Activated naive CD4-positive, alpha-beta T cell treated with anti-CD3 and anti-CD28 coated beads for 36 hours (primary cell): Measurements from ENCODE around the gene CTNS. TPM values are rescaled to one million over a fixed set of nuclear protein-coding genes. Genes with fewer than 3 reads are reported as not detected.

Experiments used
- CTCF ChIA-PET: fragments of 350-600 bp; sonication (Branson Sonifier 250); formaldehyde crosslinking; loops from one replicate; lab custom pipeline; 2021; ENCODE audit warnings: antibody characterized with exemption; lab: Charles Lee
- DNase-seq: peaks from one replicate; pipeline ENCODE4 v3.0.0-alpha.2; 2020
- H3K27ac Mint-ChIP-seq: one replicate; pipeline ENCODE4 v1.8.0; 2021; ENCODE audit warnings: mild to moderate bottlenecking, mixed read lengths
- H3K27me3 Mint-ChIP-seq: one replicate; pipeline ENCODE4 v1.8.0; 2021; ENCODE audit warnings: low read depth, mixed read lengths
- H3K36me3 Mint-ChIP-seq: one replicate; pipeline ENCODE4 v1.8.0; 2021; ENCODE audit warnings: low read depth, mixed read lengths
- H3K4me1 Mint-ChIP-seq: one replicate; pipeline ENCODE4 v1.8.0; 2021; ENCODE audit warnings: low read depth, mixed read lengths
- H3K4me3 Mint-ChIP-seq: one replicate; pipeline ENCODE4 v1.8.0; 2021; ENCODE audit warnings: mild to moderate bottlenecking, moderate library complexity, mixed read lengths
- H3K9me3 Mint-ChIP-seq: one replicate; pipeline ENCODE4 v1.8.0; 2021; ENCODE audit warnings: mixed read lengths
- intact Hi-C: fragments of 100-400 bp; cut with micrococcal nuclease; formaldehyde crosslinking; loops from one replicate; pipeline ENCODE4 v1.15.1; 2023
- total RNA-seq, 2 experiments: library from RNA; stranded (reverse); gene quantifications; one replicate each; pipeline ENCODE4 v1.2.3, GENCODE V29; 2021

CTNS gene
- total RNA-seq, 2 experiments from 2014 or later = 4.5 TPM

- Mint-ChIP-seq H3K4me1 (peaks cover 9% of the 10 kb centered on the region), H3K4me3 (no peak overlapping the region), H3K36me3 (peaks cover 9% of the 10 kb centered on the region), H3K9me3 (no peaks in the 10 kb centered on the region), H3K27me3 (no peaks in the 10 kb centered on the region), H3K27ac (no peak overlapping the region)
- CTCF ChIA-PET = no interaction called here
- no peak for DNase-seq
- intact Hi-C loops = no loop called here
Observed at GRCh38 chr17:3630781-3631180, 5.8 kb upstream of the CTNS start.

GRCh38 chr17:3632287-3632686, 4.3 kb upstream of the CTNS start:
- Mint-ChIP-seq H3K27me3 (no peaks in the 10 kb centered on the region), H3K9me3 (no peaks in the 10 kb centered on the region), H3K36me3 (peaks cover 3% of the 10 kb centered on the region), H3K4me1 (peaks cover 11% of the 10 kb centered on the region), H3K4me3 (no peak overlapping the region), H3K27ac (no peak overlapping the region)
- CTCF ChIA-PET = no interaction called here
- intact Hi-C loops = no loop called here
- DNase-seq = no peak

GRCh38 chr17:3635474-3636153, 946 bp upstream of the CTNS start:
- no peaks in the 10 kb centered on the region for H3K27me3 Mint-ChIP-seq
- peaks cover 2% of the 10 kb centered on the region for H3K36me3 Mint-ChIP-seq
- peaks cover 30% of the 10 kb centered on the region for H3K4me1 Mint-ChIP-seq
- H3K4me3 Mint-ChIP-seq = peak overlapping the region; percentile 95
- intact Hi-C loops = loop anchor here (1.0 kb wide), 3 partner anchors 33 to 258 kb away; partner anchors contain the start of genes CAMKK1, EMC6, NCBP3 and TAX1BP3
- DNase-seq = no peak
- no peaks in the 10 kb centered on the region for H3K9me3 Mint-ChIP-seq
- CTCF ChIA-PET = no interaction called here
- H3K27ac Mint-ChIP-seq = no peak overlapping the region

- Mint-ChIP-seq H3K9me3 (no peaks in the 10 kb centered on the region), H3K4me1 (peaks cover 30% of the 10 kb centered on the region), H3K4me3 (peak overlapping the region; percentile 95), H3K27me3 (no peaks in the 10 kb centered on the region), H3K27ac (no peak overlapping the region), H3K36me3 (peaks cover 2% of the 10 kb centered on the region)
- no peak for DNase-seq
- intact Hi-C loops = loop anchor here (1.0 kb wide), 3 partner anchors 31 to 256 kb away; partner anchors contain the start of genes CAMKK1, EMC6, NCBP3 and TAX1BP3
- CTCF ChIA-PET = interaction anchor here (0.6 to 1.2 kb wide), 4 partner anchors 11 to 791 kb away, joined by 3 to 7 read pairs (median 3); no protein-coding TSS in a partner anchor
Observed at GRCh38 chr17:3636908-3637373, 381 bp downstream of the CTNS start.

GRCh38 chr17:3639981-3640596, 3.5 kb downstream of the CTNS start:
- DNase-seq = peak; percentile 34
- peak overlapping the region; percentile 71 for H3K27ac Mint-ChIP-seq
- peaks cover 24% of the 10 kb centered on the region for H3K4me1 Mint-ChIP-seq
- peaks cover 4% of the 10 kb centered on the region for H3K36me3 Mint-ChIP-seq
- no peaks in the 10 kb centered on the region for H3K27me3 Mint-ChIP-seq
- H3K4me3 Mint-ChIP-seq = peak overlapping the region; percentile 23
- no peaks in the 10 kb centered on the region for H3K9me3 Mint-ChIP-seq
- intact Hi-C loops = no loop called here
- CTCF ChIA-PET = interaction anchor here (1.1 kb wide), 1 partner anchor 11 kb away, joined by 4 read pairs; no protein-coding TSS in a partner anchor

- no peak overlapping the region for H3K4me3 Mint-ChIP-seq
- no peak overlapping the region for H3K27ac Mint-ChIP-seq
- H3K27me3 Mint-ChIP-seq = no peaks in the 10 kb centered on the region
- DNase-seq = no peak
- CTCF ChIA-PET = interaction anchor here (1.1 kb wide), 1 partner anchor 10 kb away, joined by 4 read pairs; no protein-coding TSS in a partner anchor
- intact Hi-C loops = no loop called here
- peaks cover 21% of the 10 kb centered on the region for H3K4me1 Mint-ChIP-seq
- peaks cover 4% of the 10 kb centered on the region for H3K36me3 Mint-ChIP-seq
- no peaks in the 10 kb centered on the region for H3K9me3 Mint-ChIP-seq
Observed at GRCh38 chr17:3641014-3641413, 4.5 kb downstream of the CTNS start.

DNA sequence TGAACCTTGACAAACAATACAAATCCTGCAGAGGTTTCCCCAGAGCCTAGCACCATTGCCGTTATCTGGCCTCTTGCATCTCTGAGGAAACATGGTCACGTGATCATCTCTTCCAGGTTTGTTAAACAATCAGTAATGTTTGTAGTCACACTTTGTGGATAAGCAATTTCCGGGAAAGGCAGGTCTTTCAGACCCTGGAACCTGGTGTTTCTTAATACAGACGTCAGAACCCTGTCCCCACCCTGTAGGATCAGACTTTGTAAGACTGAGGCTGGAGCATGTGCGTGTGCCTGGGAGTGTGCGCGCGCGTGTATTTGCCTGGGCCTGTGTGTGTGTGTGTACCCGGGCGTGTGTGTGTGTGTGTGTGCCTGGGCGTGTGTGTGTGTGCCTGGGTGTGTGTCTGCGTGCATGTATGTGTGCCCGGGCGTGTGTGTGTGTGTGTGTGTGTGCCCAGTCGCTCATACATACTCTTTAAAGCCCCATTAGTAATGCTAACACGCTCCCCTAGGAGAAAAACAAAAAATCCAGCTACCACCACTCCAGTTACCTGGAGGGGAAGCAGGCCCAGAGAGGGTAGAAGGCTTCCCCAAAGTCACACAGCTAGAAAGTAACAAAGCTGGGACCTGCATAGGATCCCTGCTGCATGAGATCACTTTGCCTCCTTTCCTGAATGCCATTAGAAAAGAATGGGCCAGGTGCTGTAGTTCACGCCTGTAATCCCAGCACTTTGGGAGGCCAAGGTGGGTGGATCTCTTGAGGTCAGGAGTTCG, 5.3 kb downstream of the CTNS start:
- H3K27ac Mint-ChIP-seq = peak overlapping the region; percentile 46
- no peaks in the 10 kb centered on the region for H3K27me3 Mint-ChIP-seq
- DNase-seq = no peak
- no peak overlapping the region for H3K4me3 Mint-ChIP-seq
- H3K36me3 Mint-ChIP-seq = peaks cover 4% of the 10 kb centered on the region
- H3K9me3 Mint-ChIP-seq = no peaks in the 10 kb centered on the region
- intact Hi-C loops = no loop called here
- CTCF ChIA-PET = interaction anchor here (0.6 kb wide), 1 partner anchor 15 kb away, joined by 4 read pairs; no protein-coding TSS in a partner anchor
- H3K4me1 Mint-ChIP-seq = peaks cover 21% of the 10 kb centered on the region

- no peak for DNase-seq
- Mint-ChIP-seq H3K27ac (no peak overlapping the region), H3K36me3 (peaks cover 4% of the 10 kb centered on the region), H3K9me3 (no peaks in the 10 kb centered on the region), H3K4me1 (peaks cover 8% of the 10 kb centered on the region), H3K27me3 (no peaks in the 10 kb centered on the region), H3K4me3 (no peak overlapping the region)
- CTCF ChIA-PET = no interaction called here
- intact Hi-C loops = no loop called here
Observed at GRCh38 chr17:3643889-3644349, 7.4 kb downstream of the CTNS start.

- CTCF ChIA-PET = no interaction called here
- Mint-ChIP-seq H3K9me3 (no peaks in the 10 kb centered on the region), H3K4me3 (no peak overlapping the region), H3K27me3 (no peaks in the 10 kb centered on the region), H3K4me1 (peaks cover under 1% of the 10 kb centered on the region), H3K36me3 (peaks cover 1% of the 10 kb centered on the region), H3K27ac (no peak overlapping the region)
- intact Hi-C loops = no loop called here
- DNase-seq = no peak
Observed at GRCh38 chr17:3645310-3645709, 8.8 kb downstream of the CTNS start.

GRCh38 chr17:3647251-3647650, 10.7 kb downstream of the CTNS start:
- Mint-ChIP-seq H3K9me3 (no peaks in the 10 kb centered on the region), H3K36me3 (peaks cover 1% of the 10 kb centered on the region)
- intact Hi-C loops = no loop called here

GRCh38 chr17:3647769-3648555, 11.4 kb downstream of the CTNS start:
- intact Hi-C loops = loop anchor here (1.0 to 2.0 kb wide), 2 partner anchors 46 to 113 kb away; no protein-coding TSS in a partner anchor
- no peaks in the 10 kb centered on the region for H3K4me1 Mint-ChIP-seq
- CTCF ChIA-PET = interaction anchor here (0.6 to 1.8 kb wide), 9 partner anchors 11 to 1008 kb away, joined by 3 to 7 read pairs (median 4); no protein-coding TSS in a partner anchor
- DNase-seq = peak; percentile 71
- no peak overlapping the region for H3K27ac Mint-ChIP-seq
- no peak overlapping the region for H3K4me3 Mint-ChIP-seq
- no peaks in the 10 kb centered on the region for H3K9me3 Mint-ChIP-seq
- no peaks in the 10 kb centered on the region for H3K27me3 Mint-ChIP-seq
- H3K36me3 Mint-ChIP-seq = peaks cover 1% of the 10 kb centered on the region

More at GRCh38 chr17:3647251-3647650, 10.7 kb downstream of the CTNS start:
- H3K4me3 Mint-ChIP-seq = no peak overlapping the region
- H3K4me1 Mint-ChIP-seq = no peaks in the 10 kb centered on the region
- no peak for DNase-seq
- no peak overlapping the region for H3K27ac Mint-ChIP-seq
- no peaks in the 10 kb centered on the region for H3K27me3 Mint-ChIP-seq
- CTCF ChIA-PET = interaction anchor here (0.7 to 1.8 kb wide), 8 partner anchors 10 to 615 kb away, joined by 3 to 7 read pairs (median 4); no protein-coding TSS in a partner anchor
